ENCODE results near the gene JAM2.
"Not testable (repeated sequence)": the region's sequence is repeated elsewhere in the genome, so short reads cannot be mapped to it uniquely, and the experiment has no call there.

The JAM2 gene

GRCh38 chr21:25676451-25676850, 37.4 kb downstream of the JAM2 start:
- H3K27ac ChIP-seq, result no peak overlapping the region
- no peak for TF ChIP-seq CTCF (conservative IDR thresholded peaks at IDR 0.05)

- no peak for TF ChIP-seq CTCF (conservative IDR thresholded peaks at IDR 0.05)
- no peak overlapping the region for H3K27ac ChIP-seq
Observed at GRCh38 chr21:25682382-25682781, 43.3 kb downstream of the JAM2 start.

- no peak overlapping the region for H3K27ac ChIP-seq
- no peak for TF ChIP-seq CTCF (conservative IDR thresholded peaks at IDR 0.05)
Observed at GRCh38 chr21:25687787-25688186, 48.7 kb downstream of the JAM2 start.

DNA sequence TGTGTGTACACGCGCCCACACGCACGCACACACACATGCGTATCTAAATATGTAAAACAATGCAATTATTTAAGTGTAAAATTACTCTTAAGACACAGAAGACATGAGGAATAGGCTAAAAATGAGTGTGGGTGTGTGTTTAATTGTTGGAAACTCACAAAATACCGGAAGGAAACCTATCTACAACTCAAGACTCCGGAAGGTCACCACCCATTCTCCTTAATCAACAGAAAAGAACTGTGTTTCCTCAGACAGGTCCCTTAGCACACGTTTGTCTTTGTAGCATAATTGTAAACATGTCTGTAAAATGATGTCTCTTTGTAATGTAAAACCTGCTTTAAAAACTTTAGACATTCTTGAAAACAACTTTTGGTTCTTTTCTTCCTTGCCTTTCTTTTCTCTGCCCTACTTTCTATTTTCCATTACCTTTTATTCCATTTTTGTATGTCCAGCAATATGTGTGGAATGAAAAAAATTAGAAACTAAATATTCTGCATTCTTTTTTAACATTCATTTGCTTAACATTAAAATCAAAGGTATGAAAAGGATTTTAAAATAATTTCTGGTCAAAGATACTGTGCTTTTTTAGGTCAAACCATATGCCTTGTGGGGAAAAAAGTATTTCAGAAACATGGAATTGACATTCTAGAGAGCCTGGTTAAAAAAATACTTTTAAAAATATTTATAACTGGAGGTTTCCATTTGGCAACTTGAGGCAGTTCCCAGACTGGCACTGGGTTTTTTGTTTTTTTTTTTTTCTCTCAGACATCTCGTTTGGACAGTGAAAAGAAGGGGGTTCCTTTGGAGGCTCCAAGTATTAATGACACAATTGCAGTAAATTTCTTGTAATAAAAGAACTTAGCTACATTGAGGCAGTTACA, 49.5 kb downstream of the JAM2 start:
- TF ChIP-seq CTCF (conservative IDR thresholded peaks at IDR 0.05), result no peak
- H3K27ac ChIP-seq, result no peak overlapping the region

GRCh38 chr21:25689226-25689625, 50.2 kb downstream of the JAM2 start:
- H3K27ac ChIP-seq, result no peak overlapping the region
- no peak for TF ChIP-seq CTCF (conservative IDR thresholded peaks at IDR 0.05)

DNA sequence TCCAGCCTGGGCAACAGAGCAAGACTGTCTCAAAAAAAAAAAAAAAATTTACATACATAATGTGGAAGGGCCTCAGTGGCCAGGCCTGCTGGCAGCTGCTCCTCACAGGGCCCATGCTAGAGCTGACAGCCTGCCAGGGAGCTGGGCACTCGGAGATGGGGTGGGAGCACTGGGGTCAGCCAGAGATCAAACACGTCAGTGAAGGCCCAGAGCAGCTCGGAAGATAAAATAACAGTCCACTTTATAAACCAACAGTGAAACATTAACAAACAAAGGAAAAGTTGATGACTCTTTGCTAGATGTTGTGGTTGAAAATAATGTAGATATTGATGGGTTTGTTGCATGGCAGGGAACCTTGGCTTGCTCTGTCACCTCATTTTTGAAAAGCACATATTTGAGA, 52.9 kb downstream of the JAM2 start:
- TF ChIP-seq CTCF (conservative IDR thresholded peaks at IDR 0.05), result no peak
- H3K27ac ChIP-seq, result no peak overlapping the region

DNA sequence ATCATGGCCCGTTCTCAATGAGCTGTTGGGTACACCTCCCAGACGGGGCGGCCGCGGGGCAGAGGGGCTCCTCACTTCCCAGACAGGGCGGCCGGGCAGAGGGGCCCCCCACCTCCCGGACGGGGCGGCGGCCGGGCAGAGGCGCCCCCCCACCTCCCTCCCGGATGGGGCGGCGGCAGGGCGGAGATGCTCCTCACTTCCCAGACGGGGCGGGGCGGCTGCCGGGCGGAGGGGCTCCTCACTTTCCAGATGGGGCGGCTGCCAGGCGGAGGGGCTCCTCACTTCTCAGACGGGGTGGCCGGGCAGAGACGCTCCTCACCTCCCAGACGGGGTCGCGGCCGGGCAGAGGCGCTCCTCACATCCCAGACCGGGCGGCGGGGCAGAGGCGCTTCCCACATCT, 56.4 kb downstream of the JAM2 start:
- not testable (repeated sequence) for H3K27ac ChIP-seq

DNA sequence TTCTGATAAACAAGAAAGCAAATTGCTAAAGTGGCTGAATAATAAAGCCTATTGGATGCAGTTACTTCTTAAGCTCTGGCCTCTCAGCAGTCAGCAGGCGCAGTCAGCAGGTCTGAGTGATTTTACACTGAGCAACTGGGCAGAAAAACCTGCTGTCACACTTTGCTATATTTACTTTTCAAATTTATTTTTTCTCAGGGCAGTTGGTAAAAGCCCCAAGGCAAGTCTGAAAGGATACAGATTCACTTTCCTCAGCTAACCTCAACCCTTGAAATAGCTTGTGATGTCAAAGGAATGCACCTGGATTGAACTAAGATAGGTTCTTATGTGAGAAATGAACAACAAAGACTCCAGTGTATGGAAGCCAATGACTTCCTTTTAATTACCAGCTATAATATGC, 61.7 kb downstream of the JAM2 start:
- H3K27ac ChIP-seq, result no peak overlapping the region
- TF ChIP-seq CTCF (conservative IDR thresholded peaks at IDR 0.05), result no peak
